Amniotic stem cell (primary cell): ENCODE data around the gene CMC1.

Source experiments
- DNase-seq: peaks from one replicate; lab custom pipeline; 2025; lab: John Stamatoyannopoulos, UW

Gene CMC1

DNA sequence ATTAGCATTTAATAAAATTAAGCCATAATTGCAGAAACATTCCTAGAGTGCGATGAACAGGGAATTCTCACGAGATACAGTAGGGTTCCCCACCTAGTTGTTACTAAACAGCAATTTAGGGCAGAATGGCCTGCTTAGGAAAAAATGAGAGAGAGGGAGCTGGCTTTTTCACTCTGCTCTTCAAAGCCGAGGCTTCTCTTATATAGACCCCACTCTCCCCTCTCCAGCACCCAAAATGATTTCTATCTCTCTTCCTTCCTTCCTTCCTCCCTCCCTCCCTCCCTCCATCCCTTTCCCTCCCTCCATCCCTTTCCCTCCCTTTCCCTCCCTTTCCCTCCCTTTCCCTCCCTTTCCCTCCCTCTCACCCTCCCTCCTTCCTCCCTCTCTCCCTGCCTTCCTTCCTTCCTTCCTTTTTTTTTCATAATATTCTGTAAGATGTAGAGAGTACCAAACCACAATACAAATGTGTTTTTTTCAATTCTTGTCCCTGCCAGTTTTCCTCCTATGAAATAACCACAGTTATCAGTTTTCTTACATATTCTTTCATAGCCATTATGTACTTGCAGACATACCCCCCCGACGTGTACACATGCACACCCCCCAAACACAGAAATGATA is 59.0 kb downstream of the CMC1 start:
- DNase-seq: no peak

DNA sequence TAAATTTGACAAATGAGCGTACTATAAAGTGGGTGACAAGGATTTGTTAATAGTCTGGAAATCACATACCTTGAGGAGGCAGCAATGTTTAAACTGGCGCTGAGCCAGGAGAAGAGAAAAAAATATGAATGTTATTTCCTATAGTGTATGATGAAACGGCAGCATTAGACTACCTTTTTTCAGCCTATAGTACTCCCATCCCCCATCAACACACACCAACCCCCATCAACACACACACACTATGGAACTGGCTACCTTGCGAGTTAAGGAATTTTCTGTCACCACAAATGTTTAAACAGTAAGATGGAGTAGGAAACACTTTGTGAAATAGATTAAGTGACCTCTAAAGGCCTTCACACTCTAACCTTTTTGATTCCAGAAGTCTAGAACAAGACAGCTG is 60.3 kb downstream of the CMC1 start:
- DNase-seq: no peak

DNA sequence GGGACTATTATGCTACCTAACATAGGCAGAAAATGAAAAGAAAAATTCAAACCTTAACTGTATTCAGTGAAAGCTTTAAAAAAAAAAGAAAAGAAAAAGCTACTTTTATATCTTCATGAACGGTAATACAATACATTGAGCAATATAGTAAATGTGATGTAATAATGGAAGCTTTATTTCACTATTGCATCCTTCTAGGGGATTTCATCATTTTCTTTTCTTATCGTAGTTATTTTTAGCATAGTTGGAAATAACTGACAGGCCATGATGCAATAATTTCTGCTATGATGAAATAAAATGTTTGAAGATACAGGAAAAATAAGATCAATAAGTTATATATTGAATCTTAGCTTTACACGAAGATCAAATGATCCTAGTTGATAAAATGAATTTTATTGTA is 66.8 kb downstream of the CMC1 start:
- no peak for DNase-seq

DNA sequence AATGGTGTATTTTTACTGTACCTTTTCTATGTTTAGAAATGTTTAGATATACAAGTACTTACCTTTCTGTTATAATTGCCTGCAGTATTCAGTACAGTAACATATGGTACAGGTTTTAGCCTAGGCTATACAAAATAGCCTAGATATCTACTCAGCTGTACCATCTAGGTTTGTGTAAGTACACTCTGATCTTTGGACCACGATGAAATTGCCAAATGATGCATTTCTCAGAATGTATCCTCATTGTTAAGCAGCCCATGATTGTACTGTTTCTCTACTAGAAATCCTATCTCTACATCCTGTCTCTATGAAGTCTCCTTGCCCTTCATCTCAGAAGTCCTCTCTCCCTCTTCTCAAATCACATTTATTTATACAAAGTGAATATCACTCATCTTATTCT is 74.3 kb downstream of the CMC1 start:
- no peak for DNase-seq

DNA sequence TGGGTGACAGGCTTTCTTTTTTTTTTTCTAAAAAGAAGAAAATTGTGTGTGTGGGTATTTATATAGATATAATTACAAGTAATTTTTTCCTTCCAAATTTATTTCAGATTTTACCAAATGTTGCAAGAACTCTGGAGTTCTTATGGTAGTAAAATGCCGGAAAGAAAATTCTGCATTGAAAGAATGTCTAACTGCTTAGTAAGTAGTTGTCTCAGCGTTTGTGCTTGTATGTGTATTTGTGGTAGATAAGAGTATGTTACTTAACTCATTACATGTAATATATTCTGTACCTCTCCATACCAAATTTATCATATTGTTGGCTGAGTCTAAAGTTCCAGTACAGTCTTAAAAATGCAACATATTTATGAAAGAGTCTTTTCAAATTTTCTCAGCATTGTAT is 74.8 kb downstream of the CMC1 start:
- DNase-seq: no peak

DNA sequence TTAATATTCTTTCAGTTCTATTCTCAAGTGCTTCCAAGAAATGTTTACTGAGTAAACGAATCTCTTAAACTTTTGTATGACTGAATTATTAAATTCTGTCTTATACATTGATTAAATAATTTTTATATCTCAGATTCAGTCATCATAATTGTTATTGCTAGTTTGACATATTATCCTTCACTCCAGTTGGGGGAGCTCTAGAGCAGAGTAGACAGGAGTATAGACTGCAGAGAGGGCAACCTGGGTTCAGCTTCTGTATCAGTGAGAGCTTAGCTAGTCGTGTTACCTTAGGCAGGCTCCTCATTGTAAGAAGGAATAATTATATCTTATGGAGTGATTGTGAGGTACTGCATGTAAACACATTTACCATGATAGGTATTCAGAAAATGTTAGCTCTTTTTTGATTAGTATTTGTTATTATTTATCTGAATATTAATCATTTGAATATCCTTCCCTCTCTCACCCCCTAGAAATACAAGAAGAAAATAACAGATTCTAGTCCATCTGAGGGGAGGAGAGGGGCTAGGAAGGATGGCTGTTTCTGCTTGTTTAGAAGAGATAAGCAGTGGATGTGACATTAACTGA is 76.1 kb downstream of the CMC1 start:
- peak; percentile 30 for DNase-seq

DNA sequence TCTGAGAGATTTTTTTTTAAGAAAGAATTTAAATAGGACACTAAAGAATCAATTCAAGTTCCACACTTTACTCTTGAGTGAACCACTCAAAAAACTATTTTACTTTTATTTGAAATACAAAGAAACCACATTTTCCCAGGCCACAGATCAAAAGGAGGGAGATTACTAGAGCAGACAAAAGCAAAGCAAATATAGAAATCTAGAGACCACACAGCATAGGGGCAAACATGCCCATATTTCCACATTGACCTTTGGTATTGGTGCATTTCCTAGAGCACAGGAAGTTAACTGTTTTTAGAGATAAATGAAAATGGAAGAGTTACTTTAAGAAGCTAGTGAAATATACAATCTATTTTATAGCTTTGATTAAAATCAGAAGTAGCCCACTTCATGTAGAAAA is 79.6 kb downstream of the CMC1 start:
- DNase-seq: no peak

DNA sequence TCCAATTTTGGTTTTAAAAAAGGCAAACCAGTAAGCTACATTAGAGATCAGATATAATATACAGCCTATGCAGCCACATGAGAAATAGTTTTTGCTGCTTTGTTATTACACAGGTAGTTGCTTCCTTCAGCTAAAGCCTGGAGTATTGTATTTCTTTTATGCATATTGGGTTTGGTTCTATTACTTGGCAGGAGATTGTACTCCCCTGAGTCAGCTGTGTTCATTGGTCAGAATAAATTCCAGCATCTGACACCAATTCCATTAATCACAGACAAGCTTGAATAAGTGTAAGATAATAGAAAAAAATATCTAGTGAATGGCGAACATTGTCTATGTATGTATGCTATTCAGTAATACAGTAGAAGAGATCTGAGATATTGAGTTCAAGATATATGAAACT is 81.0 kb downstream of the CMC1 start:
- DNase-seq: no peak

DNA sequence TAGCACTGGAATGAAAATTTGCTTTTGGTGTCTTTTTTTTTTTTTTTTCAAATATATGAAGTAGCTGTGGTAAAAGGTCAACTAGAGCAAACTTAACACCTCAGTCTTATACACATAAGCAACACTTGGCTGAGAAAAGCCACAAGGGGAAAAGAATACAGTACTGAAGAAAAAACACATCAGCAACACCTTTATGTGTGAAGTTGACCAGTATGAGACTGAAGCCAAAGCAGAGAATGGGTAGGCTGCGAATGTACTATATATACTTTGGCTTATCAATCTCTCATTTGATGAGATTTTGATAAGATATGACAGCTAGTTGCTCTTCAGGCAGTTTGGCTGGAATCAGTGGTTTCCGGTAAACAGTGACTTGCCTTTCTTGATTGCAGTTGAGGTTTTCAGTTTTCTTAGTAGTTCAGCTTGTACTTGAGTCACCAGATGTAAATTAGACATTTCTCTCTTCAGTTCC is 85.1 kb downstream of the CMC1 start:
- no peak for DNase-seq

DNA sequence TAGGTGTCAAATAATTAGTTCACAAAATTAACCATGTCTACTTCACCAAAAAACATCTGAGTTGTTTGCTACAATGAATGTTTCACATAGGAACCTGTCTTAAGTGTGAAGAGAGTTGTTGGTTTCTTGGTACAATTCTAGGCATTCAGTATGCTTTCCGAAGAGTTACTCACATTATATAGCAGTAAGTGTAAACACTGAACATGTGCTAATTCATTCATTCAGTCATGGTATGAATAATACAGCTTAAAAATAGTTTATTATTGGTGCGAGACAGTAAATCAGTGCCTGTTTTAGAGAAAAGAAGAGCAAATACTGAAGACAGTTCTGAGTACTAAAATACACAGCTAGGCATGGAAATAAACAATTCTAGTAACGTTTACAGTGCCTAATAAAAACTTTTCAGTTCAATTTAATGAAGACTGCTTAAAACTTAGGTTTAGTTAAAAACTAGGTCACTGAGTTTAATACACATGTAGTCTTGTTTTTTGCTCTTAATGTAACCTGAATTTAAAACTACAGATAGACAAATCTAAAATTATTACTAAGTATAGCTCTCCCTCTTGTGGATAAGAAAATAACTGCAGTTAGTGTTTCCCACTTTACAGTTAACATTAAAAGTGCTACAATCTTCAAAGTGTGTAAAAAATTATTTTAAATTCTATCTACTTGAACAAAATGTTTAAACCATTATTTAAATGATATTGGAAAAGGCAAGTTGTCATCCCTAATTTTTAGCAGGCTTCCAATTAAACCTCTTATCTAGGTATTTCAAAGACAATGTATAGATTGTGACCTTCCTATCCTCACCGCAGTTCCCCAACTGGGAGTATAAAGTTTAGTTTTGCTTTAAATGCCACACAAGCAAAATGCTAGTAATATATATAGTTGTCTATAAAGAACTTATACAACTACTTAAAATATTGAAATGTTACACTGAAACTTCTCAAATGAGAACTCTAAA is 87.1 kb downstream of the CMC1 start:
- peak; percentile 6 for DNase-seq

DNA sequence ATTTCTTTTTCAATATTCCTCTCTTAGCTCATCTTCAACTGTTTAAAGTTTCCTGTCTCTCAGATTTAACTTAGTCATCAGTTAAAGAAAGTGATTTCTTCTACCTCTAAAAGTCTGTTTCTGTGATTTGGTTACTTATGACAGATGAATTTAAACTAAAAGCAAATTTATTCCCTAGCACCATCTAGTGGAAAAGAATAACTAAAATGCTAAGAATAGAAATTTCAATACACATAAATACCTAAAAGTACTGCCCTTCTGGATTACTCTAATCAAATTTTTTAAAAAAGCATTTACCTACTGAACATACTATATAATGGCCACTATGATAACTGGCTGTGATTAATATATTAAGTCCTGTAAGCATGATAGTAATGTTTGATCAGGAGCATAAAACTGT is 93.1 kb downstream of the CMC1 start:
- no peak for DNase-seq

DNA sequence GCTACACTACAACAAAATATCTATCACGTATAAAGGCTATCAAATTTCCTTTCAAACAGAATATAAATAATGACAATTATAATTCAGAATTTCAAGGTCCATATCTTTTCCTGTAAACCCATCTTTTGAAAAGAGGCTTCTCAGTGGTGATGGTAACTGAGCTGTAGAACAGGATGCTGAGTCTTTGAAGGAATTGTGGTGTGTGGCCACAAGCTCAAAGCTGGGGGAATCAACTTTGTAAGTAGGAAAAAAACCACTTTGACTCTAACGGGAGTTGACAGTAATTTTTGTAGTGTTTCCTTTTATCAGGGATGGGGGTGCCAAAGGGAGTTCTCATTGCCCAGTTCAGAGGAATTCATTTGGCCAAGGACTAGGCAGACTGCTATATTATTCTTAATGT is 93.8 kb downstream of the CMC1 start:
- DNase-seq: no peak

DNA sequence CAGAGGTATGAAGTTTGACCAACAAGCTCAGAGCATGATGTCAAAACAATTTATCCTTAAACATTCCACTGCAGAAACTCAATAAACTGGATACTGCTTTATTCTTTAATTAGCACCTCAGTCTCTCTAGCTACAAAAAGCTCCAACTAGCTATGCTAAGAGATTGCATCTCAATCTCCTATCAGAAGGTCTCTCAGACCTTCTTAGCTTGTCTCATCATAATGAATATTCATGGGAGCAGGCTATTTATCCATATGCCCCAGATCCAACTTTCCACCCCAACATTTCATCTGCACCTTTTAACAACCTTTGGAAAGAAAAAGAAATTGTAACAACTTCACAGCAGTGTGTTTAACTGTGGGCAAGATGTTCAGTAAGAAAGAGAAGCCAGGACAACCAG is 95.8 kb downstream of the CMC1 start:
- no peak for DNase-seq

DNA sequence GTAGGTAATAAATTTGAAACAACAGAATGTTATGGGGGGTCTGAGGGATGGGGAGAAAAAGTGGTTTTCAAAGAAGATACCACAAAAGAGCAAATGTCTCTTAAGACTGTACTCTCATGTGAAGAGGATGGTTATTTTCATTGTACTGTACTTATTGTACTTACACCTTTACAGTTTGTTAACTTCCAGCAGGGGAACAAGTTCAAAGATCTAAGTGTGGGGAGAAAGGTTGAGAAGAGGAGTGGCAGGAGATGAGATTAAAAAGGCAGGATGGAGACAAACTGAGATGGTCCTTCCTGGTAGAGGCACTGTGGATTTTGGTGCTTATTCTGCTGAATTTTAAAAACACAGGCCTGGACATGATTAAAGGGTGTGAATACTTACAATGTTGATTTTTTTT is 101.7 kb downstream of the CMC1 start:
- DNase-seq: no peak

DNA sequence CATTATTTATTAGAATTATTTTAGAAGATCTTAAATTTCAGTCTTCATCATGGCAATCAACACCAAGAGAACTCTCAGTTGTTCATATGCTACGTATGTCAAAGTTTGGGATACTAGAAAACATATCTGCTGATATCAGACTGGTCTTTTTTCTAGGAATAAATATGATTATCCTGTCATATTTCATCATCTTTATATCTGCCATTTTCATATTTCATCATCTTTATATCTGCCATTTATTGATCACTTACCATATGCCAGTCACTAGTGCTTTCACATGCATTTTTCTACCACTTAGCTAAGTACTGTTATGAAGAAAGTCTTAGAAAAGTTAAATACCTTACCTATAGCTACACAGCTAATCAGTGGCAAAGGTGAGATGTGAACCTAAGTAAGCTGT is 104.3 kb downstream of the CMC1 start:
- DNase-seq: no peak

DNA sequence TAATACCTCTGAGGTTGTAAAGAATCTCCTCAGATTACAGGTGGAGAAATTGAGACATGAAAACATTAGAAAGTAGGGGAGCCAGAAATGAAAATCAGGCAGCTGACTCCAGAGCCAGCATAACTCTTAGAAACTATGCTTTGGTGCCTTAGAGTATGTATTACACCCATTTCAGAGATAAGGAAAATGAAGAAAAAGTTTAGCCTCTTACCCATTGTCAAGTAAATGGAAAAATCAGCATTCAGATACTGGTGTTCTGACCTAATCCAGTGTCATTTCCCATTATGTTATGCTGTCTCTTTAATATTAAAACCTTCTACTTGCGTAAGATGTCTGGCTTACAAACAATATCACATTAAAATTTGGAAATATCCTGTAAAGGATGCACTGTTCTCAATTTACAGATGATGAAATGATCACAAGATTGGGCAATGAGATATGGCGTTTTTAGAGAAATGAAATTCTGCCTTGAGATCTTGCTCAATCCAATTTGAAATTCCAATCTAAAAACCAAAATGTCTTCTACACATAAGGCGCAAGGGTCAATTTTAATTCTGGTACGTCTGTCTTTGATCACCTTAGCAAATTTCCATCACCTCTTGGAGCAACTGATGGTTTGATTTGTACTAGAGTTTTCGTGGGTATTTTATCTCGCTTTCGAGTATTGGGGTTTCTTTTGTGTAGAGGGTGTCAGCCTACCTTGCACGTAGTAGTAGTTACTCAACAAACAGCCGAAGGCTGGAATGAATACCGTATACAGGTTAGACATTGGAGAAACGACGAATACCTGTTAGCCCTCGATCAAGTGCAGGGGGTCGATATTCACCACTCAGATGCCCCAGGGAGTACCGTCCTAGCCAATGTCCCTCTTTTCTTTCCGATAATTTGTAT is 106.2 kb downstream of the CMC1 start:
- DNase-seq: no peak

DNA sequence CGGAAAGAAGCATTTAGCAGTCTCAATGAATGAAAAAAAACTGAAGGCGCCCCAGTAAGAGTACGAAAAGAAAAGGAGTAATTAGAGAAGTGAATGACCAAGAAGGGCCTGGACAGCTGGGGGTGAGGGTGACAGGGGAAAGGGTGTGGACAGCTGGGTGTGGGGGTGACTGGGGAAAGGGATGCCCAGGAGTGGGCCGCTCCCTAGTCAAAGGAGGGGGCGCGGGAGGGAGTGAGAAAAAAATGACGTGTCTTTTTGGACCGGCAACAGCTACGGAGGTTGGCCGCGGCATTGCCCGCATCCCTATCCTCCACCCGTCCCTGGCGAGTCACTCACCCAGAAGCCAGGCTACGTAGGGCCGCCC is 106.8 kb downstream of the CMC1 start:
- DNase-seq: no peak

DNA sequence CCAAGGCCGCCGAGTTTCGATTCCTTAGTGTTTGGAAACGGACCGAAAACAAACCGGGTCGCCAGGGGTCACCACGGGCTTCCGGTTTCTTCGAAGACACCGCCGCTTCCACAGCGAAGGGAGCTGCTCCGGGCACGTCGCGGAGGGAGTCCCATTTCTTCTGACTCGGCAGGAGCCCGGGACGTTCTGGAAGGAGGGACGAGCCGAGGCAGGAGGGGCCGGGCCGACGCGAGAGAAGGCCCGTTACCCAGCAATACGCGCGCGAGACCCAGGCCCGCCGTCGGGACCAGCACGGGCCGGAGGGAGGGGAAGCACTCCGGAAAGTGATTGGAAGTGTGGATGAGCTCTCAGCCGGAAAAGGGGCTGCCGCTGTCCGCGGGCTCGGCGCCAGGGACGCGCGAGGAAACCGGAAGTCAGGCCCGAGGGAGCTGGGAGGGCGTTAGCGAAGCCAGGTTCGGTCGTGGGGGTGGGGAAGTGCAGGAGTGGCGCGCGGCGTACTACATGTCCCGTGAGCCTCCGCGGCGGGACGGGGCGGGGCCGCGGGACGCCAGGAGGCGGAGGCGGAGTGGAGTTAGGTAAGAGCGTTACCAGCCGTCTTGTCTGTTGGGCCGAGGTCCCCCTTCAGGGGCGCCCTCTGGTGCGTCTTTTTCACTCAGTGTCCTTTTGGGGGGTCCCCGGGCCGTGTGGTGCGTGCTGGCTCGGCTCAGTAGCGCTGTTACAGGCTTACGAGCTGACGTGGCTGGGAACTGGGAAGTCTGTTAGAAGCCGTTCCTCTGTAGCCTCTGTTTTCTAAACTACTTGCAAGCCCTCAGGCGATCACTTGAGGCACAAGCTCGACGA is 107.4 kb downstream of the CMC1 start, which contains the start of the genes AZI2 and ZCWPW2:
Gene AZI2 (minus strand): TSS at position 196 of the 840 bp plus-strand sequence. CDS start 8,207 bp downstream, outside the sequence.
Gene ZCWPW2 (plus strand): TSS at position 93 of the 840 bp plus-strand sequence. CDS start 64,348 bp downstream, outside the sequence.
- DNase-seq: peak; percentile 94

DNA sequence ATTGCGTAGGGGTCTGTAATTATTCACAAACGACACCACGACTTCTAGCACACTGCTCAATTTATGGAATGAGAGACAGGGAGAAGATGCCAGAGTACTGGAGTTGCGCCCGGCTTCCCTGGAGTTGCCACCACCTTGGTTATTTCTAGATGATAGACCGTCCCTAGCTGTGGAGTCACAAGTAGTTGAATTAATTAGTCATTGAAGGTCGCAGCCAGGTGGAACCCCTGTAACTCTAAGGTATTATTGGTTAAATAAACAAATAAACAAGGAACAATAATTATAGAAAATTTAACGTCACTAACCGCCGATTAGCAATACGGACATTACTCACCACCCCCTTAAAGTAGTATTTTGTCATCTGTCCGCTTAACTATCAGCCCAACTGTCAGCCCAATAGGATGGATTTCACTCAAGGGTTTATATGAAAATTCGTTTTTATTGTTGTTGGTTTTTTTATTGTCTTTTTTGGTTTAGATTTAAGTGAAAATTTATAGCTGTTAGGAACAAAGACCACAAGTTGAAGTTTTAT is 108.1 kb downstream of the CMC1 start:
- no peak for DNase-seq
